HuH-7.5 (cell line): ENCODE results near the gene VAPB.
"Not testable (repeated sequence)": the region's sequence is repeated elsewhere in the genome, so short reads cannot be mapped to it uniquely, and the experiment has no call there.

ENCODE experiments used
- DNase-seq: peaks from one replicate; pipeline ENCODE4 v3.0.0; 2011; ENCODE audit warnings: low spot score

Gene VAPB

DNA sequence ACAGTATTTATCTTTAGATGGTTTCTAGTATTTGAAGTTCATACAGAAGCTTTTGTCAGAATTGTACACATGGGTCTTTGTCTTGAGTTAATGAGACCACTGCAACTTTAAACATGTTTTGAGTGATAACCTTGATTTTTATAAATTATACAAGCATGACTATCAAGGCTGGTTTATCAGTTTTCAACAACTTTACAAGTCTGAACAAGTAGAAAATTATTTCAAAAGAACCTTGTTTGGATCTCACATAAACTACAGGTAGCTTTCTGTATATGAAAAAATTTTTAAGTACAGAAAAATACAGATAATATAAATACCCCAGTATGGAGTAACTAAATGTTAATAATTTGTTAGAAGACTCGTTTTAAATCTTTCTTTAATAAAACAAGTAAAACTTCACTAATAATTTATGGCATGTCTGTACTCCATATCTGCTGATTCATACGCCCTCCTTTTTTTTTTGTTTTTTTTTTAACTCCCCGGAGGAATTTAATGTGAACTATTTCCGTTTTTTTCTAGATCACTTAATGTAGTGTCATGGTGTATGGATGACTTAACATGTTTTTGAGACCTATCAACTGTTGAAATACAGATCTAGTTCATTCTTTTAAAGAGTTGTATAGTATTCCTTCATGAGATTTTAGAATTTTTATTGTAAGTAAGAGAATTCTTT lies 18.3 kb downstream of the VAPB start:
- no peak for DNase-seq

DNA sequence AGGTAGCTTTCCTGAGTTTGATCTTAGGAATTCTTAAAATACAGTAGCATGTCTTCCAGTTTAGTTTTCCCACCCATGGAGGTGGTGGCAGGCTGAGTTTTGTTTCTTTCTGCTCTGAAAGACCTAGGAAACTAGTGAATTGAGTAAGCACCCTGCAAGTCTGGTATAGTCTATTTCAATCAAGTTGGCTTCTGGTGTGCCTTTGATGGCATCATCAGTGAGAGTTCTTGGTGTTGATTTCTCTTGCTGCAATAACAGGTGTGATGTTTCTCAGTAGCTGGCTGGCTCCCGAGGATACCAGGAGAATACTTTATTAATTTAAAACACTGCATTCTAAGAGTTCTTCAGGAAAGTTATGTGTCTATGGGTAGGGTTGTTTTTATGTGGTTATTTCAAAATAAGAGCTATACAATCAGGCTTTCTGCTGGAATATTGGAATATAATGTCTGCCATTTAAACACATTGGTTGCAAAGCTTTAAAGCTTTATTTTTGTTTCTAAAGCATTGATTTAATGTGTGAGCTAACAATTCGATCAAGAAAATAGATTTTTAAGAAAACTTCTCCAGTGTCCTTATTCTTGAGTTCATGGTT lies 19.0 kb downstream of the VAPB start:
- no peak for DNase-seq

DNA sequence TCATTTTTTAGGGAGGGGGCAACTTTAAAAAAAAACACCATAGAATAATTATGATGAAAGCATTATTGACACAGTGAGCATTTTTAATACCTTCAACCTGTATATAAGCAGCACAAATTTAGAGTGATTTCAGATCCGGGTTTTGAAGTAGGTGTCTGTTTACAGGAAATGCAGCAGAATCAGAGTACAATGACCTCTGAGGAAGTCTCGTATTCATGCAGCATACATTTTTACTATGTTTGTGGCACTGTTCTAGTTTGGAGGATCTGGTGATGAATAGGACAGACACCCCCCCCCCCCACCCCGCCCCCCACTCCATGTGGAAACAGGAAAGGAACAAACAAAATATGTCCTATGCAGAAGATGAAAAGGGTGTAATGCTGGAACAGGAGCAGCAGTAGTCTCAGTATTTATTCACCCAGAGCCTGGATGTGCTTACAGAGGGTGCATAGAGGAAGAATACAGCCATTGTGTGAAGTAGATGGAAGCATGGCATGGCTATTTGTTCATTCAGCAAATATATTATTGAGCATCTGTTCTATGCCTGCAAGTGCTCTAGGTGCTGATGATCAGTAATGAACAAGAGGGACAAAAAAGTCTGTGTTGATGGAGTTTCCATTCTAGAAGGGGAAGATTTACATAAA lies 19.7 kb downstream of the VAPB start:
- DNase-seq, result no peak

DNA sequence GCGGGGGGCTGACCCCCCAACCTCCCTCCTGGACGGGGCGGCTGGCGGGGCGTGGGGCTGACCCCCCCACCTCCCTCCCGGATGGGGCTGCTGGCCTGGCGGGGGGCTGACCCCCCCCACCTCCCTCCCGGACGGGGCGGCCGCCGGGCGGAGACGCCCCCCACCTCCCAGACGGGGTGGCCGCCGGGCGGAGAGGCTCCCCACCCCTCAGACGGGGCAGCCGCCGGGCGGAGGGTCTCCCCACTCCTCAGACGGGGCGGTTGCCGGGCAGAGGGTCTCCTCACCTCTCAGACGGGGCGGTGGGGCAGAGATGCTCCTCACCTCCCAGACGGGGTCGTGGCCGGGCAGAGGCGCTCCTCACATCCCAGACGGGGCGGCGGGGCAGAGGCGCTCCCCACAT lies 25.2 kb downstream of the VAPB start:
- DNase-seq, result not testable (repeated sequence)

DNA sequence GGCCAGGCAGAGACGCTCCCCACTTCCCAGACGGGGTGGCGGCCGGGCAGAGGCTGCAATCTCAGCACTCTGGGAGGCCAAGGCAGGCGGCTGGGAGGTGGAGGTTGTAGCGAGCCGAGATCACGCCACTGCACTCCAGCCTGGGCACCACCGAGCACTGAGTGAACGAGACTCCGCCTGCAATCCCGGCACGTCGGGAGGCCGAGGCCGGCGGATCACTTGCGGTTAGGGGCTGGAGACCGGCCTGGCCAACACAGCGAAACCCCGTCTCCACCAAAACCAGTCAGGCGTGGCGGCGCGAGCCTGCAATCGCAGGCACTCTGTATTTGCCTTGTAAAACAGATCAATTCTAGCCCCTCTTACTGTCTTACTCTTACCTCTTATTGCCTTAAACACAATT lies 25.8 kb downstream of the VAPB start:
- not testable (repeated sequence) for DNase-seq

DNA sequence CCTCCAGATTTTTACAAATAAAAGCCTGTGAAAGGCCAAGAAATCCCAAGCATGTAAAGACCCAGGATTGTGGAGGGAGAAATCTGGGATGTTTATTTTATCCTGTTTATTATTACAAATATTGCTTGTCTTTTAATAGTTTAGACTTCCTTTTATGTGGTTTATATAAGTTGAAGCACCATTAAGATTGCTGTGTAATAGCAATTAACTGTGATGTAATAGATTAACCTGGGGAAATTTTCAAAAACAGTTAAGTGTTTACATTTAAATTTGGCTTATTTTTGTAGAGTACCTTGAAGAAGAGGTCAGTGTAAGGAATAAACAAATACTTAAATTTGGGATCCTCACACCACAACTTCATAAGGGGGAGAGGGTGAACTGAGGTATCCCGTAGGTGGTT lies 27.0 kb downstream of the VAPB start:
- DNase-seq, result no peak

DNA sequence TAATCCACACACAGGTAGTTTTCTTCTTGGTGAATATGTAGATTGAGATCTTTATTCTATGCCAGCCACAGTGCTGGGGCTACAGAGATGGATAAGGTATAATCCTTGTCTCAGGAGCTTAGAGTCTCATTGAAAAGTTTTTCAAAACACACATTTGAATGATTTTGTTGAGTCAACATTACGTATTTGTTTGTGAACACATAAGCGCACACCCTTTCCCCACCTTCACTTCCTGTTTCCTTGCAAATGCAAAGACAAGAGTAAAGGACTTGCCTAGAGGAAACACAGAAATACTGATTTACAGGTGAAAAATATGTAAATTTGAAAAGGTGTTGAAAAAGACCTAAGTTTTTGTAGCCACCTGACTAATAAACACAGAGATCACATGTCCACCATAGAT lies 27.8 kb downstream of the VAPB start:
- no peak for DNase-seq

DNA sequence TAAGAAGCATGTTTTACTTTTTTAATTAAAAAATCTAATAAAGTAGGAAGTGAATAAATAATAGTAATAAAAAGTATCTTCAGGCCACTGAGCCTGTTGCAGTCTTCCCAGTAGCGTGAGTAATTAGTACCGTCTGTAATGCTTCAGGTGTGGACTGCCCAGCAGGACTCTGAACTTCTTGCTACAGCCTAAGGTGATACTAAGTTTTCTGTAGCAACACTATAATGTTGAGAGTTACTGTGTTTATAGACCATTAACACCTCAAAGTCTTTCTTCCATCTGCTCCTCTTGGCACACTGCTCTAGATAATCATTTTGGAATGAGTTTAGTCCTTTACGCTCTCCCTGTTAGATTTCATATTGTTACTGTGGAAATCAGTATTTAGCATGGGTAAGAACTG lies 28.4 kb downstream of the VAPB start:
- DNase-seq, result no peak

DNA sequence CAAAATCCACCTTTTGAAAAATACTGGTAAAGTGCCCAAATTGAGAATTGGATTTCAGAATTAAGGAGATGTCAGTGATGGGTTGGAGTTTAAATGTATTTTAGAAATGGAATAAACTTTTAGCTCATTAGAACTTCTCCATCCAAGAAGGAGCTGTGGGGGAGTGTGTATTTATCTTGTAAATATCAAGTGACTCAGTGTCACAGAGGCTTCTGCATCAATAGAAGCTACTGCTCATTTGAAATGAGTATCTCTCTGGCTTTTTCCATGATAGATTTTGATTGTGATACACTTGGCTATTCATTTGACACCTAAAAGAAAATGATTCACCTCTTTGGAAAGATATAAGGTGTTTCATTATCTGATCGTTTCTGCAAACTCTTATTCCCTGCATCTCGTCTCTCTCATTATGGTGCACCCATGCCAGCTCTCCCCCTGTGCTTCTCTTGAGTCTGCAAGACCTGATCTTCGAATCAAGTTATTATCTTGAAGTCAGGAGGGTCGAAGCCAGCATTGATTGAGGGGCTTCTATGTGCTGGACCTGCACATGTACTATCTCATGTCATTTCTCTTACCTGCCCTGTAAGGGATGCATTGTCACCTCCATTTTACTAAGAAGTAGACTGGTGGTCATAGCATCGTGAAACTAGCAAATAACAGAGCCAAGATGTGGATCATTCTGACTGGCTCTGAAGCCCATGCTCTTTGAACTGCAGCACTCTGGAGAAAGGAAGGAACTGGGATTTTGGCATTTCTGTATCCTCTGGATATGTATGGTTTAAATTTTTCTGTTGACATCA lies 30.1 kb downstream of the VAPB start:
- DNase-seq, result no peak

DNA sequence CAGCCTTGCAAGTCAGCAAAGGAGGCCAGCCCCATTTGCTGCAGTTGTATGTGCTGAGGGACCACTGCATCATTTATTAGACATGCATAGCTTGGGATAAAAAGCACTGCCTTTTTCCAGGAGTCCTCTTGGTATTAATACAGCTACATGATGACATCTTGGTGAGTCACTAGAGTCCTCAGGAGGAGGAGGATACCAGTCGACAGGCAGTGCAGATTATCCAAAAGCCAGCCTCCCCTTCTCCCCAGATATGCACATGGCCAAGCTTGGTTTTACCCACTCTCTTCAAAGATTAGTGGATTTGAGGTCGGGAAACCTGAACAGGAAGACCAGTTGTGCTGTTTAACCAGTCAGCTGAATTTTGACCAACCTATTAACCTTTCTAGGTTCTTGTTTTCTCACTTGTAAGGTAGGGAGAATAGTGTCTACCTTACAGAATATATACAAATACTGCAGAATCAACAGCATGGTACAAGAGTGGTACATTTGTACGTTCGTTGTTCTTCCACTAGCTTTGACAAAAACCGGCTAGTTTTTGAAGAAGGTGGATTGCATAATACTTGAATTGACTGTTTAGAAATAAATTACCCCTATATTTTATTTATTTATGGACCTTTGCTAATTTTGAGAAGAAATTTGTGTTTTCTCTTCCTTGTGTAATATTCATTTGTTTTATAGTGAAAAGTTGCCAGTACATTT lies 31.9 kb downstream of the VAPB start:
- no peak for DNase-seq

DNA sequence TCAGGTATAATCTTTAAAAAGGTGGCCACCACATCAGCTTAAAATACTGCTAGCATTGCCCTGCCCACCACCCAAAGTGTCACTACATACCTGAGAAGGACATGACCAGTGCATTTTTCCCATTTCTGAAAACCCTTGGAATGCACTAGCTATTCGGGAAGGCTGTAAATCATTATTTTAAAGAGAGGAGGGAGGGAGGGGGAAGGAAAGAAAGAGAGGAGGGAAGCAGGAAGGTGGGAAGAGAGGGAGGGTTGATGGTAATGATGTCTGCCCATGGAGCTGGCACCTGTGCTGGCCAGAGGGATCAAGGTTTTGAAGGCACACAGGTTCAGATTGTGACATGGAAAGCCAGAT lies 32.4 kb downstream of the VAPB start:
- DNase-seq, result no peak

DNA sequence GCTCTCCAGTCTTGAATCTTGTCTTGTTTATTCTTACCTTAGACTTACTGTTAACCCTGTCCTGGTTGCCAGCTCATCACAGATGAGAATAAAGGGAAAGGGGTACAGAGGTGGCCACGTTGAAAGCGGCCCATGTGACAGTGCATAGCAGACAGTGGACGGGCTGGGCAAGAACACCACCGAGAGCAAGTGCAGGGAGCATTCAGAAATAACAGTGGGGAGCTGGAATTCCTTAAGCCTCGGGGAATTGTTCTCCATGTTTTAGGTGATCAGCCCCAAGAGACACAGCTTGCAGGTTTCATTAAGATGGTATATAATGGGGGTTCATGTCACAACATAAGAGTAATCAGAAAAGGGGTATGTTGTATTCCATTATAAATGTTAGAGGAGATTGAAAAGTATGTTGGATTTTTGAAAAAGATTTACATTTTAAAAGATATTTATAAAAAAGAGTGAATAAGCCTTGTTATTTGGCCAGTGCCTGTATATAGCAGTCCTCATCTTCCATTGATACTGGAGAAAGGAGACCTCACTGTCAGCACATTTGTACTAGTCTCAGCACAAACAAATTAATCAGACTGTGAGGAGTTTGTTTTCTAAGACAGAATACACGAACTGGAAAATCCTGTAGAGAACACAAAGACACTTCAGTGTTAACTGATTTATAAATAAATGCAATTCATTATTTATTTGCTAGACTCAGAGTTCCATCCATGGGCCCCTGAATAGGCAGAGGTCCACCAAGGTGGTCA lies 35.4 kb downstream of the VAPB start:
- no peak for DNase-seq

DNA sequence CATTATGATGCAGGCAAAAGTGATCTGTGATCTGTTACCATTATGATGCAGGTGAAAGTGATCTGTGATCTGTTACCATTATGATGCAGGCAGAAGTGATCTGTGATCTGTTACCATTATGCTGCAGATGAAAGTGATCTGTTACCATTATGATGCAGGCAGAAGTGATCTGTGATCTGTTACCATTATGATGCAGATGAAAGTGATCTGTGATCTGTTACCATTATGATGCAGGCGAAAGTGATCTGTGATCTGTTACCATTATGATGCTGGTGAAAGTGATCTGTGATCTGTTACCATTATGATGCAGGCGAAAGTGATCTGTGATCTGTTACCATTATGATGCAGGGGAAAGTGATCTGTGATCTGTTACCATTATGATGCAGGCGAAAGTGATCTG lies 38.5 kb downstream of the VAPB start:
- DNase-seq, result not testable (repeated sequence)

DNA sequence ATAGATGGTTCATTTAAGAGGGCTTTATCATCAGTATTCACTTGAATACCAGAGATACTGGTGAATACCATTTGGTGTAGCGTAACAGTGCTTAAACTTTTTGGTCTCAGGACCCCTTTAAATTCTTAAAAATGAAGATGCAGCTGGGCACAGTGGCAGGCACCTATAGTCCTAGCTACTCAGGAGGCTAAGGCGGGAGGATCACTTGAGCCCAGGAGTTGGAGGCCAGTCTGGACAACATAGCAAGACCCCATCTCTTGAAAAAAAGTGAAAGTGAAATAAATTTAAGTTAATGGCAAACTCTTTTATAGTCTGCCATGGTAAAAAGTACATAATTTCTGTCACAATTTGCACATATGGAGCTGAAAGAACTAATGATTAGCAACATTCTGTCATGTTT lies 39.3 kb downstream of the VAPB start:
- no peak for DNase-seq

DNA sequence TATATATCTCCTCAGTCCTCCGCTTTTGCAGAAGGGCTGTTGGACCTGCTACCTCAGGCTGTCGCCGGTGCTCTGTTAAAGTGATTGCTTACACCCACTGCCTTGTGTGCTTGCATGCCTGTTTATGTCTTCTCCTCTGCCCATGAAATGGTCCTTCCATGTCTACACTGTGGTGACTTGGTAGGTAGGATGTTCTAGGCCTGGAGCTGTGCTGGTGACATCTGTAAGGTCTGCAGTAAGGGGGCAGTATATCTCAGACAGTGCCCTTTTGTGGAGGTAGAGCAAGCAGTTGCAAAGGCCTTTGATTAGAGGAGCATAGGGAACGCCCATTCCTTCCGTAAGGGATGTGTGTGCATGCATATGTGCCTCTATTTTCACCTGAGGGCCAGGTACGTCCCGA lies 40.3 kb downstream of the VAPB start:
- no peak for DNase-seq

DNA sequence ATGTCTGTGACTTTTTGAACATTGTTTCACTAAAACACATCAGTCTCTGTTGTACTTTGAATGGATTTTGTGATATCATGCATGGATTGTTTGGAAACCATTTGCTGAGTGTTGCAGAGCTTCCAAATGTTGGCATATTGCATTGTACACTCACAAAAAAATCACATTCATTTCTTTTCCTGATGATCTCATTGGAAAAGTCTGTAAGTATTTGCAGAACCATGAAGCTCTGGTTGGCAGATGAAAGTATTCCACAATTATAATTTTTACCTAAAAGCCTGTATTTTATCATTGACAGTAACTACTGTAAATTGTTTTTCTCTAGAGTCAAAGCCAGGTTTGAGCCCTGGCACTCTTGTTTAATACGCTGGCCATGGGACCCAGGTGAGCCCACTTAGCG lies 42.1 kb downstream of the VAPB start:
- DNase-seq, result no peak

DNA sequence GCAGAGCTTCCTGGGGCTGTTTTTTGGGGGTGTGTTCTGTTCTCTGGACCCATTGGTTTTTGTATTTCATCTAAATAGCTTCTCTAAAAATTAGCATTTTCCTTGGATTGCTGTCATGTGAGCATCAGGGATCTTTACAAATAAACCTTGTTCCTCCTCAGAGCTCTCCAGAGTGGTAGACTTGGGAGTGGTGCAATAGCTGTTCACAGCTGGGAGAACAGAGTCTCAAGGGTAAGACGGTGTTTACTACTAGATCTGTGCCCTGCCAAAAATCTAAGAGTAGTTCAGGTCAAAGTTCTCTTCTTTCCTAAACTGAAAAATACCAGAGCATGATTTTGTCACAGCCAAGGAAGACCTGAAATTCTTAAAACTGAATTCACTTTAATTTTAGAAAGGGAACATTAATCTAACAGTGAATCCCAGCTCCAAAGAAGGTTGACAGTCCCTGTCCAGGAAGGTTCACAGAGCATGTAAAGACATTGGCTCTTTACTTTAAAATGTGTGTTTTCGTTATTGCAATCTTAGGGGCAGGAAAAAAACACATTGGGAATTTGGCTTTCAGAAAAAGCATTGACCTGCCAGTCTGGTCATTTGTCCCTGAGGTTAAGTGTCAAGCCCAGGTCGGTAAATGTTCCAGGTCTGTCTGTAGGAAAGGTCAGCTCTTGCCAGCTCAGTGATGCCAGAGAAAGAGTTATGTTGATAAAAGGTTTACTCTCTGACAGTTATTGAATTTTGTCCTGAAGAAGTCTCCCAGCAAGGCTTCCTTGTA lies 43.3 kb downstream of the VAPB start:
- no peak for DNase-seq

DNA sequence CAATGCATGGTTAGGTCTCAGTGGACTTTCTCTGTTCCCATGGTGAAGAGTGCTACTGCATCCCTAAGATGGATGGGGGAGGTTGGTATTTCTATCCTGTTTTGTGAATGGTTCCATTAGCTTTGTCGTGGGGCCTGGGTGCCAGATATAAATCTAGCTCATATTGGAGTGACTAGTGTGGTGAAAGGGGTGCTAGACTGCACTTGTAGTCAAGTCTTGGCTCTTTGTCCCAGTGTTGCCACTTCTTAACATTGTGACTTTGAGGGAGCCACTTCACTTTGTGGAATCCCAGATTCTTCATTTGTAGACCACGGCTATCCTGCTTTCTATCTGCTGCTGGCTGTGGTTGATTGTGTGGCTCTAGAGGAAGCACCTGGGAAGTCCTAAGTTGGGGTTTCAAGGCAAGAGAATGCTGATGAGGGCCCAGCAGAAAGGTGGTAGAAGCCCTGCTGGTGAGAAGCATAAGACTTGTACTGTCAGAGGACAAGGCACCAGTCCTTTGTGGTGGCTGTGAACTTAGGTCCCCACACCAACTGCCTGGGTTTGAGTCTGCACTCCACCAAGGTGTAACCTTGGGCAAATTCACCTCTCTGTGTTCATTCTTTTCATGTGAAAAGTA lies 44.1 kb downstream of the VAPB start:
- no peak for DNase-seq

DNA sequence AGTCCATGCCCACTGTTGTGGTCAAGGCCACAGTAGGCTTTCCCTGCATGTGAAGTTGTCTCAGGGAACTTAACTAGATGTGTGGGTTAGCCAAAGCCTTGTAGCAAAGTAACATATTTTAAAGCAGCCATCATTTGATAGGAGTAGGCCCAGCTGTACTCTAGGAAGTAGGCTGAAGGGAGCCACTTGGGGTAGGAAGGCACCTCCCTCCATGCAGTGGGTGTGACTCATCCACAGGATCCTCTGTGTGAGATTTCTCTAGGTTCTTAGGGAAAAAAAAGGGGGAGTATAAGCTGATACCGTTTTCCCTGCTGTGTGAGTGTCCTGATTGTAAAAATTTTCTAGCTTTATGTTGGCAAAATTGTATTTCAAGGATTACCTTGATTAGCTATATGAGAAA lies 44.7 kb downstream of the VAPB start:
- DNase-seq, result no peak

DNA sequence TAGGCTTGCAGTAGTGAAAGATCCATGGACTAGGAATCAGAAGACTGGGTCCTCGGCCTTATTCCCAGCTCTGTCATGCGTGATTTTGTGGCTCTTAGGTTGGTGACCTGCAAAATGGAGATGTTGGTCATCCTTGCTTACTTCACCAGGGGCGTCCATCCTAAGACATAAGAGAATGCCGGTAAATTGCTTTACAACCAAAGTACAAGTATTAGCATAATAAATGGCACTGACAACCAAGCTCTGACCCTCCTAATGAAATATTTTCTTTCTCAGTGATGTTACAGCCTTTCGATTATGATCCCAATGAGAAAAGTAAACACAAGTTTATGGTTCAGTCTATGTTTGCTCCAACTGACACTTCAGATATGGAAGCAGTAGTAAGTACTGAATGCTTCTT lies 45.3 kb downstream of the VAPB start:
- no peak for DNase-seq

DNA sequence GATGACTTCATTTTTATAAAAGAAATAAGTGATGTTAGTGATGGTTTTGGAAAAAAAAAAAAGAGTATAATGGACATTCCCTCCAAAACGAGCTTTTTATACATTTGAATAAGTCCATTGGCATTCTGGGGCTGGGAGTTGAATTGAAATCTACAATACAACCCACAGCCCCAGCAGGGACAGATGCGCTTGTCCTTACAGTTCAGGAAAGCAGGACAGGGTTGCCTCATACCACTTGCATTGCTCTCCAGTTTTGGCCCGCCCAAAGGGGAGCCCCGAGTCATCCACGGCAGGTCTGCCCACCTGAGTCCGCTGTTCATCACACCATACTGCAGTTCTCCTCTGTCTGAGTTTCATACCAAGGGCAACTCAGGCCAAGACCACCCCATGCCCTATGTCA lies 46.2 kb downstream of the VAPB start:
- no peak for DNase-seq
